UCSD-AML1 (cell line): ENCODE results near the gene CCDC40.

ENCODE experiments used
- DNase-seq: peaks from one replicate; lab custom pipeline; 2025; ENCODE audit not compliant: unreplicated experiment; lab: John Stamatoyannopoulos, UW

The CCDC40 gene

GRCh38 chr17:80000981-80001775 is 35.3 kb upstream of the CCDC40 start:
- no peak for DNase-seq

- no peak for DNase-seq
These were observed 34.3 kb upstream of the CCDC40 start for GRCh38 chr17:80002070-80002641.

GRCh38 chr17:80002690-80003490 is 33.6 kb upstream of the CCDC40 start:
- DNase-seq, result no peak

- DNase-seq, result no peak
These were observed 32.5 kb upstream of the CCDC40 start for GRCh38 chr17:80003969-80004368.

- DNase-seq, result peak; percentile 44
These were observed 30.8 kb upstream of the CCDC40 start for GRCh38 chr17:80005360-80006338.

GRCh38 chr17:80006339-80006720 is 30.1 kb upstream of the CCDC40 start:
- DNase-seq, result no peak

GRCh38 chr17:80006811-80007752 is 29.4 kb upstream of the CCDC40 start:
- DNase-seq, result no peak

GRCh38 chr17:80007939-80008338 is 28.5 kb upstream of the CCDC40 start:
- no peak for DNase-seq

GRCh38 chr17:80008383-80008840 is 28.0 kb upstream of the CCDC40 start:
- peak; percentile 74 for DNase-seq

- DNase-seq, result no peak
These were observed 27.6 kb upstream of the CCDC40 start for GRCh38 chr17:80008848-80009247.

- no peak for DNase-seq
These were observed 26.8 kb upstream of the CCDC40 start for GRCh38 chr17:80009391-80010282.

- no peak for DNase-seq
These were observed 26.1 kb upstream of the CCDC40 start for GRCh38 chr17:80010283-80010858.

- DNase-seq, result no peak
These were observed 24.4 kb upstream of the CCDC40 start for GRCh38 chr17:80011989-80012555.

GRCh38 chr17:80012765-80013741 is 23.4 kb upstream of the CCDC40 start:
- DNase-seq, result no peak

- no peak for DNase-seq
These were observed 19.0 kb upstream of the CCDC40 start for GRCh38 chr17:80017226-80018010.
